GM23248 (cell line): Measurements from ENCODE around the gene SLFN12L. TPM values are rescaled to one million over a fixed set of nuclear protein-coding genes. Genes with fewer than 3 reads are reported as not detected.

Experiments
- DNase-seq: peaks from one replicate; pipeline ENCODE4 v3.0.0-alpha.2; 2015
- H2AFZ ChIP-seq: fragments of 200-600 bp; sonication (generic); 2 replicates; pipeline ENCODE4 v1.6.1; 2016; ENCODE audit warnings: antibody characterized with exemption
- H3F3A ChIP-seq: fragments of 200-600 bp; sonication (generic); 2 replicates; pipeline ENCODE4 v1.6.1; 2016; ENCODE audit warnings: mild to moderate bottlenecking, antibody characterized with exemption, mixed run types; ENCODE audit not compliant: insufficient read depth
- H3K27ac ChIP-seq: fragments of 200-600 bp; sonication (generic); 2 replicates; pipeline ENCODE4 v1.5.1; 2016; ENCODE audit warnings: mild to moderate bottlenecking
- H3K27me3 ChIP-seq: fragments of 200-600 bp; sonication (generic); replicated peaks from 2 replicates; pipeline ENCODE4 v1.6.1; 2016; ENCODE audit warnings: mild to moderate bottlenecking; ENCODE audit not compliant: insufficient read depth
- H3K36me3 ChIP-seq: fragments of 200-600 bp; sonication (generic); 2 replicates; pipeline ENCODE4 v1.6.1; 2016; ENCODE audit warnings: low read depth, mild to moderate bottlenecking
- H3K4me1 ChIP-seq: fragments of 200-600 bp; sonication (generic); 2 replicates; pipeline ENCODE4 v1.6.1; 2016; ENCODE audit warnings: mild to moderate bottlenecking; ENCODE audit not compliant: insufficient read depth
- H3K4me2 ChIP-seq: fragments of 200-600 bp; sonication (generic); one replicate; pipeline ENCODE4 v1.6.1; 2016; ENCODE audit warnings: mild to moderate bottlenecking; ENCODE audit not compliant: unreplicated experiment
- H3K4me3 ChIP-seq: fragments of 200-600 bp; sonication (generic); 2 replicates; pipeline ENCODE4 v1.5.1; 2016; ENCODE audit warnings: mild to moderate bottlenecking
- H3K79me2 ChIP-seq: fragments of 200-600 bp; sonication (generic); 2 replicates; pipeline ENCODE4 v1.6.1; 2016; ENCODE audit warnings: mild to moderate bottlenecking; ENCODE audit not compliant: insufficient read depth
- H3K9ac ChIP-seq: fragments of 200-600 bp; sonication (generic); 2 replicates; pipeline ENCODE4 v1.6.1; 2016; ENCODE audit warnings: mild to moderate bottlenecking
- H3K9me2 ChIP-seq: fragments of 200-600 bp; sonication (generic); 2 replicates; pipeline ENCODE4 v1.6.1; 2016; ENCODE audit warnings: mixed run types, mild to moderate bottlenecking, moderate library complexity; ENCODE audit not compliant: insufficient read depth
- H3K9me3 ChIP-seq: fragments of 200-600 bp; sonication (generic); one replicate; pipeline ENCODE4 v1.6.1; 2017; ENCODE audit warnings: low read depth
- H4K20me1 ChIP-seq: fragments of 200-600 bp; sonication (generic); 2 replicates; pipeline ENCODE4 v1.6.0; 2016; ENCODE audit not compliant: insufficient read depth
- EZH2 ChIP-seq: fragments of 200-600 bp; sonication (generic); IDR thresholded peaks from 2 replicates; pipeline ENCODE4 v1.6.1; 2018; ENCODE audit warnings: antibody characterized with exemption, mild to moderate bottlenecking; ENCODE audit not compliant: insufficient read depth, poor library complexity, severe bottlenecking
- EZH2phosphoT487 ChIP-seq: fragments of 200-600 bp; sonication (generic); IDR thresholded peaks from 2 replicates; pipeline ENCODE4 v1.6.1; 2018; ENCODE audit warnings: antibody characterized with exemption, moderate library complexity, mild to moderate bottlenecking, low read depth; ENCODE audit not compliant: insufficient read depth
- WGBS, 2 experiments: methylation state at CpG; one replicate each; pipeline ENCODE4 v1.1.6; 2015 to 2017; ENCODE audit warnings: low lambda C conversion rate in 2 of 2, low coverage in 1 of 2; ENCODE audit errors: missing lambda C conversion rate in 2 of 2; 5-methylcytosine and 5-hydroxymethylcytosine counted together
- in situ Hi-C: fragments of 300-500 bp; cut with MboI; formaldehyde crosslinking; loops from 2 replicates; pipeline ENCODE4 v1.15.0; 2020
- polyA plus RNA-seq: library from polyadenylated mRNA; unstranded; fragments of >200 nt; fragmentation: Nextera tagmentation; extraction: Ambion mirVana; gene quantifications from 2 replicates; pipeline ENCODE4 v1.2.1, GENCODE V29; 2016
- total RNA-seq: library from RNA; depleted of rRNA; stranded (reverse); fragments of >200 nt; shearing (Covaris generic); gene quantifications from 2 replicates; pipeline ENCODE4 v1.2.3, GENCODE V29; 2014; rRNA removed

Gene SLFN12L
- total RNA-seq (0.11 TPM in 1 of 2 replicates, not detected in the other), polyA plus RNA-seq (not detected in 2 replicates)

DNA sequence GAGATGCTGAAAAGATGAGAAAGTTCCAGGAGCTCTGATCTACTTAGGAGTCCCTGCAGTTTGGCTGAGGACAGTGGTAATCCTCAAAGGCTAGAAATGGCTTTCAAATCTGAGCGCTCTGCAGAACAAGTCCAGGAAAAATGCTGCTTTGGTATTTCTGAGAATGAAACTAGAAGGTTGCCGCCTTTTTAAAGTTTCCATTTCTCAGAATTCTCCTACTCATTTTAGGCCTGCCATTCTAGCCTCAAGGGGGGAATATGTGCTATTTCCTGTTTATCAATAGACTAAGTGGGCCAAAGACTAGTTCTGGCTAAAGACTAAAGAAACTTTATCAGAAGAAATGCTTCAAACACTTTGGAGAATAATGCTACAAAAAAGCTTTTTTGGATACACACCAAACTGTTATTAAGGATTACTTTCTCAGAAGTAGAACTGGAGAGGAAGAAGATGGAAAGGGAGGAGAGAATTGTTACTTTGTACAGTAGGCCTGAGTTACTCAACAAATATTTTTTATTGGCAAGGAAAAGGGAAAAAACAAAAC lies at the start of gene SLFN12L:
Gene SLFN12L (minus strand): TSS at position 78 of the 541 bp plus-strand sequence. CDS start 15,314 bp downstream, outside the sequence.
- in situ Hi-C loops = loop anchor here (5.0 kb wide), 2 partner anchors 225 to 370 kb away; no protein-coding TSS in a partner anchor
- peak within 1 kb of the TSS; percentile 27 for H2AFZ ChIP-seq

DNA sequence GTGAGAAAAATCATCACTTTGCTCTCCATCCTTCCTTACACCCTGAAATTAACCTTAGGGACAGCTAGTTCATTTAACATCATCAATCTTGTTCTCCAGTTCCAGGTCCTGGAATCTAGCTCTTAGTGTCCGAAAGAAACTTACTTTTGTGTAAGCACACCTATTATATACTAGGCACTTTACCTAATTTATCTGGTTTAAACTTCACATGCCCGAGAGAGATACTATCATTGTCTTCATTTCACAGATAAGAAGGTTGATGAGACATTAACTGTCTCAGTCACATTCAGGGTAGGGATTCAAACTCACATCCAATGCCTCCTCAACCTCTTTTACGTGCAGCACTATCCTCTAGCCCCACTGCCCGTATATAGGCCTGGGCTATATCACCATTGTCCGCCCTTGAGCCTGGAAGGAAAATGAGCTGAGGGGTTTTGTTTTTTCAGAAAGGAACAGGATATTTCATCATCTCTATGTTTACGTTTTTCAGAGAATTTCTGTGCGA lies 49.1 kb upstream of the SLFN12L start:
- Histone ChIP-seq H3K9me3 (no peaks in the 10 kb centered on the region), H3K4me1 (peaks cover 19% of the 10 kb centered on the region), H2AFZ (peak overlapping the region; percentile 99), H3K79me2 (peaks cover 43% of the 10 kb centered on the region), H3K36me3 (no peaks in the 10 kb centered on the region), H3K9ac (peak overlapping the region; percentile 93), H4K20me1 (0 out of 2 replicates have a peak, but pooled peaks cover 3% of the 10 kb centered on the region), H3K4me3 (peak overlapping the region; percentile 85), H3K27me3 (no peaks in the 10 kb centered on the region), H3K9me2 (no peaks in the 10 kb centered on the region), H3K4me2 (peak overlapping the region; percentile 79), H3F3A (peaks cover 12% of the 10 kb centered on the region), H3K27ac (peak overlapping the region; percentile 90)
- TF ChIP-seq EZH2 = no peak
- WGBS, 2 experiments = 28% methylated on average over 7 of the region's 7 CpGs
- DNase-seq = peak; percentile 9
- in situ Hi-C loops = no loop called here

More for the DNA sequence above, at the start of gene SLFN12L:
- no peaks in the 10 kb centered on the region for H3K27me3 ChIP-seq
- TF ChIP-seq EZH2 (no peak), EZH2phosphoT487 (no peak)
- no peaks in the 10 kb centered on the region for H3K9me3 ChIP-seq
- H3K4me3 ChIP-seq = no peak within 1 kb of the TSS
- H3K4me2 ChIP-seq = no peak within 1 kb of the TSS
- 77 to 79% methylated on average over 2 of the region's 2 CpGs for WGBS, 2 experiments
- no peak for DNase-seq
- H3K27ac ChIP-seq = no peak within 1 kb of the TSS
- no peak within 1 kb of the TSS for H3K9ac ChIP-seq
- no peaks in the 10 kb centered on the region for H3K36me3 ChIP-seq
- peaks cover 5% of the 10 kb centered on the region; the same call in 1 of the 2 replicates for H3F3A ChIP-seq
- no peaks in the 10 kb centered on the region for H3K9me2 ChIP-seq
- no peaks in the 10 kb centered on the region for H4K20me1 ChIP-seq
- no peaks in the 10 kb centered on the region for H3K79me2 ChIP-seq
- no peaks in the 10 kb centered on the region for H3K4me1 ChIP-seq

DNA sequence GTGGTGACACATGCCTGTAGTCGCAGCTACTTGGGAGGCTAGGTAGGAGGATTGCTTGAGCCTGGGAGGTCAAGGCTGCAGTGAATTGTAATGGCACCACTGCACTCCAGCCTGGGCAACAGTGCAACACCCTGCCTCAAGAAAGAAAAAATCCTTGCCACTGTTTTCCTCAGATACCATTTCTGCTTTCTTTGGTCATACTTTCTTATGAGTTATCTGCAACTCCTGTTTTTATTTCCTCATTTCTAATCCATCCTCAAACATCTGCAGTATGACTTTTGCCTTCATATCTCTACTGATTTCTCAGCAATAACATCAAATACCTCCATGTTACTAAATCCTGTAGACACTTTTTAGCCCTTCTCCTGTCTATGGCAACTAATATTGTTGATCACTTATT lies 46.6 kb upstream of the SLFN12L start:
- Histone ChIP-seq H3K79me2 (peaks cover 22% of the 10 kb centered on the region), H3K4me2 (no peak overlapping the region), H3F3A (peaks cover 8% of the 10 kb centered on the region), H3K27me3 (no peaks in the 10 kb centered on the region), H3K4me3 (no peak overlapping the region), H4K20me1 (no peaks in the 10 kb centered on the region), H3K4me1 (peaks cover 19% of the 10 kb centered on the region), H3K9ac (no peak overlapping the region), H3K27ac (no peak overlapping the region), H2AFZ (no peak overlapping the region), H3K9me2 (no peaks in the 10 kb centered on the region), H3K36me3 (no peaks in the 10 kb centered on the region), H3K9me3 (no peaks in the 10 kb centered on the region)
- in situ Hi-C loops = no loop called here
- DNase-seq = no peak
- TF ChIP-seq EZH2 (no peak), EZH2phosphoT487 (no peak)
- WGBS, 2 experiments = 80 to 100% methylated on average over 1 of the region's 1 CpG

DNA sequence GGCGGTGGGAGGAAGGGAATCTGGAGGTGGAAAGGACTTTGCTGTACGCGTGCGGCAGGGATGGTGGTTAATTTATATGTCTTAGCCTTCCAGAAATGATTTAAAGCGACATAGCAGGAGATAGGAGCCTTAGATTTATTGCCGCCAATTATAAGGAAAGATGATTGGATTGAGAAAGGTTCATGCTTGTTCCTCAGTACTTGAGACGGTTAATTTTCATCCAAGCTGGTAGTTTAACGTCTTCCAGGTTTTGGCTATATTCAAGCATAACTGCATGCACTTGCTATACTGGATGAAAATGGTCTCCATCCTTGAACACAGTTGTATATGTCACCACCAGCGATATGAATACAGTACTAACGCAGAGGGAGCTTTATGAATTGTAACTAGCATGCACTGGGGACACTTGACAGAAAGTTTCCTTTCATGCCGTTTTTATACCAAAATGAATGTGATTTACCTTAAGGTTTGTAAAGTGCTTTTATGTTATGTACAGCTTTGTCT lies 41.5 kb upstream of the SLFN12L start:
- Histone ChIP-seq H2AFZ (peak overlapping the region; percentile 97), H3K4me1 (peaks cover 18% of the 10 kb centered on the region), H3K9me3 (no peaks in the 10 kb centered on the region), H3K79me2 (peaks cover 29% of the 10 kb centered on the region), H3K27me3 (no peaks in the 10 kb centered on the region), H3K9me2 (no peaks in the 10 kb centered on the region), H3K36me3 (peaks cover 11% of the 10 kb centered on the region; the same call in 1 of the 2 replicates), H3K4me3 (peak overlapping the region; percentile 95), H4K20me1 (no peaks in the 10 kb centered on the region), H3K4me2 (peak overlapping the region; percentile 97), H3F3A (peaks cover 37% of the 10 kb centered on the region), H3K9ac (peak overlapping the region; percentile 93), H3K27ac (peak overlapping the region; percentile 79)
- no peak for DNase-seq
- WGBS, 2 experiments = 20 to 21% methylated on average over 11 of the region's 11 CpGs
- in situ Hi-C loops = no loop called here
- TF ChIP-seq EZH2 = no peak
- no peak for TF ChIP-seq EZH2phosphoT487
